ENCODE measurements around the gene KCTD13. TPM values are rescaled to one million over a fixed set of nuclear protein-coding genes. Genes with fewer than 3 reads are reported as not detected.

KCTD13 gene, protein sequence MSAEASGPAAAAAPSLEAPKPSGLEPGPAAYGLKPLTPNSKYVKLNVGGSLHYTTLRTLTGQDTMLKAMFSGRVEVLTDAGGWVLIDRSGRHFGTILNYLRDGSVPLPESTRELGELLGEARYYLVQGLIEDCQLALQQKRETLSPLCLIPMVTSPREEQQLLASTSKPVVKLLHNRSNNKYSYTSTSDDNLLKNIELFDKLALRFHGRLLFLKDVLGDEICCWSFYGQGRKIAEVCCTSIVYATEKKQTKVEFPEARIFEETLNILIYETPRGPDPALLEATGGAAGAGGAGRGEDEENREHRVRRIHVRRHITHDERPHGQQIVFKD
- total RNA-seq (10 to 100 TPM; 40.0 to 43.8 TPM), total RNA-seq (12.4 to 61.7 (median 24.1) reads per million in 172 experiments)
- polyA plus RNA-seq (2013, experiment 1 of 2): 28.6 TPM
- polyA plus RNA-seq (2013, experiment 2 of 2): 35.0 TPM

DNA sequence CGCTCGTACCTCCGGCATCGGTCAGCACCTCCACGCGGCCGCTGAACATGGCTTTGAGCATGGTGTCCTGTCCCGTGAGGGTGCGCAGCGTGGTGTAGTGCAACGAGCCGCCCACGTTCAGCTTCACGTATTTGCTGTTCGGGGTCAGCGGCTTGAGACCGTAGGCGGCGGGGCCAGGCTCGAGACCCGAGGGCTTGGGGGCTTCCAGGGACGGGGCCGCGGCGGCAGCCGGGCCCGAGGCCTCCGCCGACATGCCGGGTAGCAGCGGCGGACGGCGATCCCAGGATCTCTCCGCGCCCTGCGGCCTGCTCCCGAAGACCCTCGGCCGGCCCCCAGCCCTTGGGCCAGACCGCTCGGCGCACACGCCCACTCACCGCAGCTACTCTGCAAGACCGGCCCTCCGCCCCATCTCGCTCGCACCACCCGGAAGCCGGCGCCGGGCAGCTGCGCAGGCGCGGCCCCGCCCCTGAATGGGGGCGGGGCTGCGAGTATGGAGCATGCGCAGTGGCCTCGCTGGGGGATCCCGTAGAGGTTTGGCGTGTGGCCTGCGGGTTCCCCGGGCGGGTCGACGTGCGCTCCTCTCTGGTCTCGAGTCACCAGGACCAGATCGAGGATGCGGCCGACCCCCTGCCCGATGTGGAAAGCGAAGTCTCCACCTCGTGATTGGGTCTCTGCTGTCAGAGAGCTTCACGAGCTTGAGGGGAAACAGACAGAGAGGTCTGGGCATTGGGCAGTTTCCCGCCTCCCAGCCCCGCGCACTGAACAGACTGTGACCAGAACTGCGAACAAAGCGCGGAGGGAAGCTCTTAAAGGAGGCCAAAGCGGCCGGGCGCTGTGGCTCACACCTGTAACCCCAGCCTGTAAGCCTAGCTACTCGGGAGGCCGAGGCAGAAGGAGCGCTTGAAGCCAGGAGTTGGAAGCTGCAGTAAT, at the start of gene KCTD13:
KCTD13 (minus strand) TSS at position 446 of the 930 bp plus-strand sequence; CDS start at position 253, 193 bp downstream.
- H3K36me3 ChIP-seq (ENCODE audit: insufficient read depth, low read length): peaks cover 21% of the 10 kb centered on the region
- Mint-ChIP-seq H3K36me3 (ENCODE audit: low read depth) (peaks cover 35% of the 10 kb centered on the region), H3K9me3 (no peaks in the 10 kb centered on the region), H3K4me1 (ENCODE audit: low read depth) (peaks cover 40% of the 10 kb centered on the region), H3K4me3 (peak within 1 kb of the TSS; percentile 95), H3K27me3 (no peaks in the 10 kb centered on the region), H3K27ac (peak within 1 kb of the TSS; percentile 93)
- intact Hi-C loops (cut with DNase I, micrococcal nuclease): loop anchor here (1.0 to 2.0 kb wide), 4 partner anchors 35 to 69 kb away; partner anchors contain the start of genes HIRIP3 (in 2 of the 2), CDIPT (in 1 of the 2) and TMEM219 (in 1 of the 2)
- TF ChIP-seq, protein P1, sequence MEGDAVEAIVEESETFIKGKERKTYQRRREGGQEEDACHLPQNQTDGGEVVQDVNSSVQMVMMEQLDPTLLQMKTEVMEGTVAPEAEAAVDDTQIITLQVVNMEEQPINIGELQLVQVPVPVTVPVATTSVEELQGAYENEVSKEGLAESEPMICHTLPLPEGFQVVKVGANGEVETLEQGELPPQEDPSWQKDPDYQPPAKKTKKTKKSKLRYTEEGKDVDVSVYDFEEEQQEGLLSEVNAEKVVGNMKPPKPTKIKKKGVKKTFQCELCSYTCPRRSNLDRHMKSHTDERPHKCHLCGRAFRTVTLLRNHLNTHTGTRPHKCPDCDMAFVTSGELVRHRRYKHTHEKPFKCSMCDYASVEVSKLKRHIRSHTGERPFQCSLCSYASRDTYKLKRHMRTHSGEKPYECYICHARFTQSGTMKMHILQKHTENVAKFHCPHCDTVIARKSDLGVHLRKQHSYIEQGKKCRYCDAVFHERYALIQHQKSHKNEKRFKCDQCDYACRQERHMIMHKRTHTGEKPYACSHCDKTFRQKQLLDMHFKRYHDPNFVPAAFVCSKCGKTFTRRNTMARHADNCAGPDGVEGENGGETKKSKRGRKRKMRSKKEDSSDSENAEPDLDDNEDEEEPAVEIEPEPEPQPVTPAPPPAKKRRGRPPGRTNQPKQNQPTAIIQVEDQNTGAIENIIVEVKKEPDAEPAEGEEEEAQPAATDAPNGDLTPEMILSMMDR (IDR thresholded peaks at IDR 0.05): no peak
- ChIA-PET POLR2A (interaction anchor here (0.6 to 3.0 kb wide), 25 partner anchors 8 to 732 kb away, joined by 3 to 40 read pairs (median 4); partner anchors contain the start of genes ALDOA, ASPHD1, CDIPT and FBRS), CTCF (interaction anchor here (0.6 to 1.8 kb wide), 6 partner anchors 33 to 526 kb away, joined by 3 to 10 read pairs (median 3); partner anchors contain the start of gene TAOK2)
- H3K27me3 ChIP-seq (ENCODE audit: control insufficient read depth in 1 of 2, insufficient read depth in 2 of 2, low read length in 2 of 2): no peaks in the 10 kb centered on the region
- peak; percentile 75 to 94 (median 86) for DNase-seq
- peak within 1 kb of the TSS; percentile 74 for H3K4me3 ChIP-seq (ENCODE audit: low read length)
- H3K4me1 ChIP-seq (ENCODE audit: insufficient read depth, low read length): peaks cover 30% of the 10 kb centered on the region
- H3K27ac ChIP-seq (ENCODE audit: low read depth in 1 of 2, low read length in 2 of 2): peak within 1 kb of the TSS; percentile 42 to 72
- ATAC-seq (ENCODE audit: poor library complexity): peak; percentile 89
- H3K9me3 ChIP-seq (ENCODE audit: control insufficient read depth in 1 of 2, insufficient read depth in 1 of 2, low read length in 2 of 2): no peaks in the 10 kb centered on the region

DNA sequence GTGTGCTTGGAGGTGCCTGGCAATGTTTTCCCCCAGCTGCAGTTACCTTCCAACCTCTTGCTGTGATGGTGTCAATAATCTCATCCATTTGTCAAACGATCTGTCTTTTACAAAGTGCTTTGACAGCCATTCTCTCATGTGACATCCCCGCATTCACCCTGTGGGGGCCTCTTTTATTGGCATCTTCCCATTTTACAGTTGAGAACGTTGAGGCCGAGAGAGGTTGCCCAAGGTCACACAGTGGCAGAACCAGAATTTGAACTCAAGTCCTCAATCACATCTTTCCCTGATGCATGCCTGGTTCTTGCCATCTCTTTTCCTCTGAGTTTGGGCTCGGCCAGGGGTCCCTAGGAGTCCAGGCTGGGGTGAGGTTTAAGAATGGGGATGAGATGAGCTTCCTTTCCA, 49.1 kb upstream of the KCTD13 start:
- POLR2A ChIA-PET: interaction anchor here (0.9 to 6.4 kb wide), 5 partner anchors 13 to 167 kb away, joined by 3 to 69 read pairs (median 18); partner anchors contain the start of genes HIRIP3, INO80E, KCTD13 and TMEM219
- H3K4me3 Mint-ChIP-seq: peak overlapping the region; percentile 98
- DNase-seq (no peak), ATAC-seq (ENCODE audit: poor library complexity) (no peak)
- no peaks in the 10 kb centered on the region for H3K9me3 Mint-ChIP-seq
- CTCF ChIA-PET: interaction anchor here (1.3 kb wide), 1 partner anchor 112 kb away, joined by 3 read pairs; the partner anchor contains the start of gene CDIPT
- no peaks in the 10 kb centered on the region for H3K9me3 ChIP-seq (ENCODE audit: control insufficient read depth in 1 of 2, insufficient read depth in 1 of 2, low read length in 2 of 2)
- H3K4me1 Mint-ChIP-seq (ENCODE audit: low read depth): peaks cover 50% of the 10 kb centered on the region
- no peaks in the 10 kb centered on the region for H3K27me3 Mint-ChIP-seq
- intact Hi-C loops (cut with DNase I, micrococcal nuclease): loop anchor here in 1 of 2 experiments (5.0 kb wide), 1 partner anchor 53 kb away; no protein-coding TSS in a partner anchor
- H3K4me3 ChIP-seq (ENCODE audit: low read length): peak overlapping the region; percentile 99
- H3K36me3 ChIP-seq (ENCODE audit: insufficient read depth, low read length): peaks cover 28% of the 10 kb centered on the region
- peak overlapping the region; percentile 25 to 70 for H3K27ac ChIP-seq (ENCODE audit: low read depth in 1 of 2, low read length in 2 of 2)
- TF ChIP-seq, protein P1 (IDR thresholded peaks at IDR 0.05): no peak
- peaks cover 39% of the 10 kb centered on the region for H3K4me1 ChIP-seq (ENCODE audit: insufficient read depth, low read length)
- peak overlapping the region; percentile 84 for H3K27ac Mint-ChIP-seq
- H3K27me3 ChIP-seq (ENCODE audit: control insufficient read depth in 1 of 2, insufficient read depth in 2 of 2, low read length in 2 of 2): no peaks in the 10 kb centered on the region
- H3K36me3 Mint-ChIP-seq (ENCODE audit: low read depth): peaks cover 43% of the 10 kb centered on the region
